GM12878 (cell line): ENCODE data around the gene DNAH11. TPM values are rescaled to one million over a fixed set of nuclear protein-coding genes. Genes with fewer than 3 reads are reported as not detected.

Experiments
- ATAC-seq: fragments of 200-7000 bp; cut with Tn5 transposase; 3 replicates; pipeline ENCODE4 v1.9.1; 2020; ENCODE audit warnings: mild to moderate bottlenecking, moderate library complexity
- BruUV-seq: library from RNA; stranded (reverse); fragments of 400-500 nt; replicated peaks from 2 replicates; lab custom pipeline; 2021; lab: Mats Ljungman, UMichigan
- CTCF ChIA-PET: fragments of 300-600 bp; sonication (Branson Sonifier 250); formaldehyde crosslinking; extraction: SDS; loops from one replicate; lab custom pipeline; 2021; ENCODE audit warnings: inconsistent platforms; lab: Yijun Ruan, JAX
- POLR2A ChIA-PET: fragments of 350-600 bp; formaldehyde crosslinking; extraction: SDS; loops from one replicate; lab custom pipeline; 2021; ENCODE audit warnings: inconsistent platforms; lab: Charles Lee
- RAD21 ChIA-PET: fragments of 300-600 bp; sonication (Branson Sonifier 250); formaldehyde crosslinking; loops from one replicate; lab custom pipeline; 2023; ENCODE audit warnings: antibody characterized with exemption; ENCODE audit not compliant: unreplicated experiment; lab: Charles Lee
- SMC1A ChIA-PET: fragments of 300-600 bp; sonication (Branson Sonifier 250); formaldehyde crosslinking; loops from one replicate; lab custom pipeline; 2023; ENCODE audit not compliant: unreplicated experiment, uncharacterized antibody; lab: Charles Lee
- DNase-seq: peaks from one replicate; pipeline ENCODE4 v3.0.0-alpha.2; 2011; ENCODE audit warnings: low read depth, low spot score
- FAIRE-seq: peaks from 3 replicates; lab custom pipeline; 2011; peaks lifted over from hg19 to GRCh38; lab: Jason Lieb, UNC
- H2AFZ ChIP-seq: 2 replicates; pipeline ENCODE4 v1.6.0; 2011; ENCODE audit warnings: low read depth, low read length, control low read depth; ENCODE audit not compliant: control insufficient read depth
- H3K27ac ChIP-seq: 2 replicates; pipeline ENCODE4 v1.5.1; 2011; ENCODE audit warnings: control low read depth; ENCODE audit not compliant: control insufficient read depth, insufficient read depth
- H3K27me3 ChIP-seq, 2 experiments: replicated peaks in 1 of 2; 2 replicates each; pipeline versions ENCODE4 v1.6.0 to v1.6.1; 2011; ENCODE audit warnings: low read length in 1 of 2; ENCODE audit not compliant: control insufficient read depth in 2 of 2, insufficient read depth in 2 of 2
- H3K36me3 ChIP-seq, 2 experiments: 2 replicates each; pipeline ENCODE4 v1.5.1; 2011; ENCODE audit warnings: low read length in 1 of 2; ENCODE audit not compliant: control insufficient read depth in 2 of 2, insufficient read depth in 2 of 2
- H3K4me1 ChIP-seq: 2 replicates; pipeline ENCODE4 v1.6.1; 2011; ENCODE audit warnings: mild to moderate bottlenecking, low read length, moderate library complexity, mixed read lengths; ENCODE audit not compliant: control insufficient read depth, insufficient read depth
- H3K4me2 ChIP-seq: 2 replicates; pipeline ENCODE4 v1.6.0; 2011; ENCODE audit warnings: control low read depth; ENCODE audit not compliant: control insufficient read depth, insufficient read depth
- H3K4me3 ChIP-seq: fragments of 200-600 bp; sonication (generic); 2 replicates; pipeline ENCODE4 v1.5.1; 2016
- H3K79me2 ChIP-seq: 2 replicates; pipeline ENCODE4 v1.6.0; 2011; ENCODE audit warnings: low read length; ENCODE audit not compliant: control insufficient read depth, insufficient read depth
- H3K9ac ChIP-seq: 2 replicates; pipeline ENCODE4 v1.8.0; 2011; ENCODE audit warnings: low read length, control low read depth, mixed read lengths; ENCODE audit not compliant: control insufficient read depth, insufficient read depth
- H3K9me3 ChIP-seq: replicated peaks from 3 replicates; pipeline ENCODE4 v1.5.1; 2011; ENCODE audit warnings: mild to moderate bottlenecking, low read length; ENCODE audit not compliant: control insufficient read depth, insufficient read depth
- H4K20me1 ChIP-seq: 2 replicates; pipeline ENCODE4 v1.6.0; 2011; ENCODE audit not compliant: control insufficient read depth, insufficient read depth
- BACH1 ChIP-seq: fragments of 450-650 bp; IDR thresholded peaks from 2 replicates; pipeline ENCODE4 v1.6.1; 2017; ENCODE audit warnings: mild to moderate bottlenecking, borderline replicate concordance
- BMI1 ChIP-seq: fragments of 450-650 bp; IDR thresholded peaks from 2 replicates; pipeline ENCODE4 v1.6.1; 2016; ENCODE audit warnings: mild to moderate bottlenecking, moderate library complexity, borderline replicate concordance
- CBX3 ChIP-seq: fragments of 200-600 bp; sonication (generic); IDR thresholded peaks from 2 replicates; pipeline ENCODE4 v1.6.1; 2016; ENCODE audit warnings: low read depth, borderline replicate concordance
- EP300 ChIP-seq, 2 experiments: fragments of 150-350 bp in 1 of 2; IDR thresholded peaks; 2 replicates each; pipeline ENCODE4 v1.6.1; 2011 to 2012; ENCODE audit warnings: low read depth in 2 of 2, low read length in 2 of 2, borderline replicate concordance in 1 of 2, improper control_type of control experiment in 1 of 2, inconsistent platforms in 1 of 2; ENCODE audit not compliant: control insufficient read depth in 1 of 2
- EZH2 ChIP-seq: IDR thresholded peaks from 2 replicates; pipeline ENCODE4 v1.6.1; 2012; ENCODE audit warnings: low read depth, mild to moderate bottlenecking, control low read depth, inconsistent platforms, low read length, borderline replicate concordance; ENCODE audit not compliant: control insufficient read depth
- RCOR1 ChIP-seq: conservative IDR thresholded peaks from 2 replicates; pipeline ENCODE4 v1.6.1; 2012; ENCODE audit warnings: low read depth, low read length, improper control_type of control experiment
- RFX5 ChIP-seq: IDR thresholded peaks from 2 replicates; pipeline ENCODE4 v1.6.1; 2011; ENCODE audit warnings: low read depth, low read length, improper control_type of control experiment
- SUPT20H ChIP-seq: IDR thresholded peaks from 2 replicates; pipeline ENCODE4 v1.6.1; 2011; ENCODE audit warnings: low read depth, mild to moderate bottlenecking, low read length, moderate library complexity, borderline replicate concordance; ENCODE audit not compliant: control insufficient read depth
- YBX1 ChIP-seq: fragments of 450-650 bp; IDR thresholded peaks from 2 replicates; pipeline ENCODE4 v1.6.1; 2016; ENCODE audit warnings: antibody characterized with exemption
- YY1 ChIP-seq: IDR thresholded peaks from 2 replicates; pipeline ENCODE4 v1.6.1; 2011; ENCODE audit warnings: low read depth, mild to moderate bottlenecking, low read length
- WGBS: methylation state at CpG from one replicate; pipeline ENCODE4 v1.1.6; 2016; ENCODE audit warnings: low lambda C conversion rate; ENCODE audit not compliant: insufficient replicate concordance, insufficient coverage; ENCODE audit errors: missing lambda C conversion rate; 5-methylcytosine and 5-hydroxymethylcytosine counted together
- in situ Hi-C: fragments of 300-500 bp; cut with MboI; formaldehyde crosslinking; loops from 9 replicates; pipeline ENCODE4 v1.14.3; 2018; ENCODE audit warnings: mixed read lengths
- intact Hi-C: fragments of 100-400 bp; cut with micrococcal nuclease; formaldehyde crosslinking; loops from one replicate; pipeline ENCODE4 v1.14.2; 2022; ENCODE audit not compliant: unreplicated experiment
- polyA plus RNA-seq, 11 experiments: library from polyadenylated mRNA; depleted of rRNA in 4 of 11; unstranded in 6 of 11; stranded (reverse) in 5 of 11; fragments of >200 nt; fragmentation: Nextera tagmentation in 4 of 11; fragmentation: Illumina TruSeq in 1 of 11; extraction: Ambion mirVana in 4 of 11; extraction: Trizol in 1 of 11; gene quantifications; 1 replicate in 1 of 11; 2 replicates in 10 of 11; pipeline versions ENCODE4 v1.2.1 to v1.2.3, GENCODE V29; 2011 to 2016; ENCODE audit warnings: inconsistent platforms in 2 of 11, missing spikeins in 2 of 11, low read depth in 1 of 11
- total RNA-seq, 4 experiments: library from RNA; depleted of rRNA in 3 of 4; stranded (reverse); fragments of >200 nt in 3 of 4; fragmentation: Illumina TruSeq in 1 of 4; extraction: Trizol in 1 of 4; gene quantifications; 2 replicates each; pipeline versions ENCODE4 v1.2.1 to v1.2.3, GENCODE V29; 2013 to 2021
- TF ChIP-seq, protein P1 (sequence below): IDR thresholded peaks from 2 replicates; pipeline ENCODE4 v1.6.1; 2012; ENCODE audit warnings: low read depth, low read length, improper control_type of control experiment
- TF ChIP-seq, protein P2 (sequence below): fragments of 450-650 bp; IDR thresholded peaks from 2 replicates; pipeline ENCODE4 v1.6.1; 2016; ENCODE audit warnings: mild to moderate bottlenecking
- TF ChIP-seq, protein P3 (sequence below): fragments of 450-650 bp; IDR thresholded peaks from 2 replicates; pipeline ENCODE4 v1.6.1; 2018; ENCODE audit warnings: borderline replicate concordance, mild to moderate bottlenecking; ENCODE audit not compliant: partially characterized antibody
- TF ChIP-seq, protein P4 (sequence below): fragments of 450-650 bp; IDR thresholded peaks from 2 replicates; pipeline ENCODE4 v1.6.1; 2017; ENCODE audit warnings: mild to moderate bottlenecking, low read depth, inconsistent platforms; ENCODE audit not compliant: poor library complexity, severe bottlenecking

Gene DNAH11
- total and polyA plus RNA-seq, 10 of the 15 experiments (the other 5 are each of a cell fraction or from before 2014, with no cell fraction given), result 0.03 to 0.56 (median 0.10) TPM

DNA sequence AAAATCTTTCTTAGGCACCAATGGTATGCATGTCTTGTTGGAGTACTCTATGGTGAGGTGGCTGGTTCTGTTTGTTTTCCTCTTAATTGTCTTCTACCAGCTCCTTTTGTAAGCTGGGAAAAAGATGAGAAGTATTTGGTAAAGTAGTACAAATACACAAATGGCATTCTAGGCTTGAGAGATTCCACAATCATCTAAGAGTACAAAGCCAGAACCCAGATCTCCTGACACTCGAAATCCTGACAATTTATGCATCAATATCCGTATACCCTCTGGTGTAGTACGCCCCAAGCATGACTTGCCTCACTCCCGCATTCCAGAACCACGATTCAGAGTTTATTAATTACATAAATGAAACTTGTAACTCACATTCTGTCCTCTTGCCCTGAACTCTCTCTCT lies 359.4 kb downstream of the DNAH11 start (continued):
- TF ChIP-seq RFX5, result no peak

DNA sequence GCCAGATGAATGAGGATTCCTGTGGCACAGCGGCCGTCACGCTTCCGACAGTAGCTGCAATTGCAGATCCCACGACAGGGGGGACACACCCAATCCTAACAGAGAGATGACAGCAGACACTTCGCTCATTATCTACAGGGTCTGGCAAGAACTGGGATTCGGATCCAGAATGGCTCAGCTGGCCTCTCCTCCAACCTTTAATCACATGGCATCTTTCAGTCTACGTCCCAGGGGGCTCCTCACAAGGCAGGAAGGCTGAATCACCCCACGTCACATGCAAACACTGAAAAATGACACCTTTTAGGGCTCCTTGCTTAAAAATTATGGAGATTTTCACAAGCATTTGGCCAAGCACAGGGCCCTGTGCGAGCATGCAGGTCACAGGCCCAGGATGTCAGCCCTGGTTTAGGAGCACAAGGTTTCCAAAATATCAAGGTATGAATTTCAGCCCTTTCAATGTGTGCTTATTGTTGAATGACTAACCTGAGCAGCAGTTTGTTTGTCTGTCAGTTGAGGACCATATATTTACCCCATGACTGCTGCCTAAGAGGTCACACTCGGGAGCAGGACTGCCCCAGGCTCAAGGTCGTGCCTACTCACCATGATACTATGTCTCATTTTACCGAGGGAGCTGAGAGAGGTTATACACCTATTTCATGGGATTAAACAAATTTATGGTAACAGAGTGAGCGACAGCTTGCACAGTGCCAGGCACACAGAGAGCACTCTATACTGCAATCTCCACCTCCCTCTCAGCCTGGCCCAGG lies 360.4 kb downstream of the DNAH11 start:
- Histone ChIP-seq H3K27me3 (no peaks in the 10 kb centered on the region), H3K9ac (no peak overlapping the region), H3K27ac (no peak overlapping the region), H3K4me1 (peaks cover 7% of the 10 kb centered on the region), H3K79me2 (no peaks in the 10 kb centered on the region), H3K9me3 (no peaks in the 10 kb centered on the region), H3K36me3 (peaks cover 18 to 25% of the 10 kb centered on the region in 2 experiments), H4K20me1 (no peaks in the 10 kb centered on the region), H3K4me3 (no peak overlapping the region), H3K4me2 (no peak overlapping the region), H2AFZ (no peak overlapping the region)
- WGBS, result 94% methylated on average over 14 of the region's 14 CpGs
- TF ChIP-seq CBX3, result no peak
- no peak for TF ChIP-seq EZH2
- no peak for TF ChIP-seq SUPT20H
- TF ChIP-seq, protein P1, sequence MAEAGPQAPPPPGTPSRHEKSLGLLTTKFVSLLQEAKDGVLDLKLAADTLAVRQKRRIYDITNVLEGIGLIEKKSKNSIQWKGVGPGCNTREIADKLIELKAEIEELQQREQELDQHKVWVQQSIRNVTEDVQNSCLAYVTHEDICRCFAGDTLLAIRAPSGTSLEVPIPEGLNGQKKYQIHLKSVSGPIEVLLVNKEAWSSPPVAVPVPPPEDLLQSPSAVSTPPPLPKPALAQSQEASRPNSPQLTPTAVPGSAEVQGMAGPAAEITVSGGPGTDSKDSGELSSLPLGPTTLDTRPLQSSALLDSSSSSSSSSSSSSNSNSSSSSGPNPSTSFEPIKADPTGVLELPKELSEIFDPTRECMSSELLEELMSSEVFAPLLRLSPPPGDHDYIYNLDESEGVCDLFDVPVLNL, result no peak
- no peak for TF ChIP-seq RCOR1
- TF ChIP-seq, protein P2, sequence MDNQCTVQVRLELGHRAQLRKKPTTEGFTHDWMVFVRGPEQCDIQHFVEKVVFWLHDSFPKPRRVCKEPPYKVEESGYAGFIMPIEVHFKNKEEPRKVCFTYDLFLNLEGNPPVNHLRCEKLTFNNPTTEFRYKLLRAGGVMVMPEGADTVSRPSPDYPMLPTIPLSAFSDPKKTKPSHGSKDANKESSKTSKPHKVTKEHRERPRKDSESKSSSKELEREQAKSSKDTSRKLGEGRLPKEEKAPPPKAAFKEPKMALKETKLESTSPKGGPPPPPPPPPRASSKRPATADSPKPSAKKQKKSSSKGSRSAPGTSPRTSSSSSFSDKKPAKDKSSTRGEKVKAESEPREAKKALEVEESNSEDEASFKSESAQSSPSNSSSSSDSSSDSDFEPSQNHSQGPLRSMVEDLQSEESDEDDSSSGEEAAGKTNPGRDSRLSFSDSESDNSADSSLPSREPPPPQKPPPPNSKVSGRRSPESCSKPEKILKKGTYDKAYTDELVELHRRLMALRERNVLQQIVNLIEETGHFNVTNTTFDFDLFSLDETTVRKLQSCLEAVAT, result no peak
- no peak for TF ChIP-seq BACH1
- TF ChIP-seq YBX1, result no peak
- TF ChIP-seq, protein P3, sequence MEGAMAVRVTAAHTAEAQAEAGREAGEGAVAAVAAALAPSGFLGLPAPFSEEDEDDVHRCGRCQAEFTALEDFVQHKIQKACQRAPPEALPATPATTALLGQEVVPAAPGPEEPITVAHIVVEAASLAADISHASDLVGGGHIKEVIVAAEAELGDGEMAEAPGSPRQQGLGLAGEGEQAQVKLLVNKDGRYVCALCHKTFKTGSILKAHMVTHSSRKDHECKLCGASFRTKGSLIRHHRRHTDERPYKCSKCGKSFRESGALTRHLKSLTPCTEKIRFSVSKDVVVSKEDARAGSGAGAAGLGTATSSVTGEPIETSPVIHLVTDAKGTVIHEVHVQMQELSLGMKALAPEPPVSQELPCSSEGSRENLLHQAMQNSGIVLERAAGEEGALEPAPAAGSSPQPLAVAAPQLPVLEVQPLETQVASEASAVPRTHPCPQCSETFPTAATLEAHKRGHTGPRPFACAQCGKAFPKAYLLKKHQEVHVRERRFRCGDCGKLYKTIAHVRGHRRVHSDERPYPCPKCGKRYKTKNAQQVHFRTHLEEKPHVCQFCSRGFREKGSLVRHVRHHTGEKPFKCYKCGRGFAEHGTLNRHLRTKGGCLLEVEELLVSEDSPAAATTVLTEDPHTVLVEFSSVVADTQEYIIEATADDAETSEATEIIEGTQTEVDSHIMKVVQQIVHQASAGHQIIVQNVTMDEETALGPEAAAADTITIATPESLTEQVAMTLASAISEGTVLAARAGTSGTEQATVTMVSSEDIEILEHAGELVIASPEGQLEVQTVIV, result no peak
- TF ChIP-seq, protein P4, sequence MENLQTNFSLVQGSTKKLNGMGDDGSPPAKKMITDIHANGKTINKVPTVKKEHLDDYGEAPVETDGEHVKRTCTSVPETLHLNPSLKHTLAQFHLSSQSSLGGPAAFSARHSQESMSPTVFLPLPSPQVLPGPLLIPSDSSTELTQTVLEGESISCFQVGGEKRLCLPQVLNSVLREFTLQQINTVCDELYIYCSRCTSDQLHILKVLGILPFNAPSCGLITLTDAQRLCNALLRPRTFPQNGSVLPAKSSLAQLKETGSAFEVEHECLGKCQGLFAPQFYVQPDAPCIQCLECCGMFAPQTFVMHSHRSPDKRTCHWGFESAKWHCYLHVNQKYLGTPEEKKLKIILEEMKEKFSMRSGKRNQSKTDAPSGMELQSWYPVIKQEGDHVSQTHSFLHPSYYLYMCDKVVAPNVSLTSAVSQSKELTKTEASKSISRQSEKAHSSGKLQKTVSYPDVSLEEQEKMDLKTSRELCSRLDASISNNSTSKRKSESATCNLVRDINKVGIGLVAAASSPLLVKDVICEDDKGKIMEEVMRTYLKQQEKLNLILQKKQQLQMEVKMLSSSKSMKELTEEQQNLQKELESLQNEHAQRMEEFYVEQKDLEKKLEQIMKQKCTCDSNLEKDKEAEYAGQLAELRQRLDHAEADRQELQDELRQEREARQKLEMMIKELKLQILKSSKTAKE, result no peak
- TF ChIP-seq EP300 (IDR thresholded peaks at IDR 0.05; ENCODE audit: borderline replicate concordance in 1 of 2, control insufficient read depth in 1 of 2, low read depth in 2 of 2, low read length in 2 of 2), result no peak
- no peak for TF ChIP-seq YY1
- no peak for TF ChIP-seq BMI1
- FAIRE-seq (no peak), DNase-seq (no peak), ATAC-seq (no peak)
- ChIA-PET SMC1A (interaction anchor here (1.4 kb wide), 1 partner anchor 66 kb away, joined by 3 read pairs; no protein-coding TSS in a partner anchor), CTCF (interaction anchor here (0.6 kb wide), 1 partner anchor 100 kb away, joined by 4 read pairs; no protein-coding TSS in a partner anchor), RAD21 (no interaction called here), POLR2A (no interaction called here)
- in situ Hi-C loops (no loop called here), intact Hi-C loops (no loop called here)
- BruUV-seq, result no TSS peak
